Activated CD4-positive, alpha-beta T cell treated with anti-CD3 and anti-CD28 coated beads, Interleukin-2, Interleukin-6, amounts not matched to agents 100 ng/mL and 50 ng/mL, durations not matched to agents 16 hours and 8 hours (primary cell): Measurements from ENCODE around the gene NME7.
A peak's percentile ranks its signal among the peaks of the same experiment; 100 is the strongest.

Experiments used
- DNase-seq: peaks from one replicate; pipeline ENCODE4 v3.0.0-alpha.2; 2020

NME7 gene

DNA sequence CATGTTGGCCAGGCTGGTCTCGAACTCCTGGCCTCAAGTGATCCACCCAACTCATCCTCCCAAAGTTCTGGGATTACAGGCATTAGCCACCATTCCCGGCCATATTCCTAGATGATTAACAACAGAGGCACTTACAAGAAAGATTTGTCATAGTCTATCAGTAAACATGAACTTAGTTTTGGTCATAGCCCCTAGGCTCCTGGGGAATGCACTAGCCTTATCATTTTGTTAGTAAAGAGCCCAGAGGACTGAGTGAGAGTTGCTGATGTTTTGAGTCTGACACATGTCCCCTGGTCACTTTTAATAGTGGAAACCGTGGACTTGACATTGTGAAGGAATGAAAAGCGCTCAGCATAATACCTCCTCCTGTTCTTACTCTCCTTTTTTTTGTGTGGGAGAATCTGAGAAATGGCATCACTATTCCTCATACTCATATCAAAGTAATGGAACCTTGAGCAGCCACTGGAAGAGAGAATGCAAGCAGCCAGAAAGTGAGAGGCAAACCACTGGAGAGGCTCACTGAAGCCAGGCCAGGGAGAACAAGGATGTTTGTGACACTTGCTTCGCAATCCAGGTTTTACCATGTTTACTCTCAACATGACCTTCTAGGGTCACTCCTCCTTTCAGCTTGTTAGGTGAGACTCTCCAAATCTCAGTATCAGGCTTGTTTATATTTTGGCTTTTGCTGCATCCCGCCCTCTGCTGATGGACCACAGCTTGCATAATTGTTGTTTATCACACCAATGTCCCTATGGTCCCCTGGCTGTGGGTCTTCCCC lies 246.3 kb downstream of the NME7 start:
- no peak for DNase-seq

DNA sequence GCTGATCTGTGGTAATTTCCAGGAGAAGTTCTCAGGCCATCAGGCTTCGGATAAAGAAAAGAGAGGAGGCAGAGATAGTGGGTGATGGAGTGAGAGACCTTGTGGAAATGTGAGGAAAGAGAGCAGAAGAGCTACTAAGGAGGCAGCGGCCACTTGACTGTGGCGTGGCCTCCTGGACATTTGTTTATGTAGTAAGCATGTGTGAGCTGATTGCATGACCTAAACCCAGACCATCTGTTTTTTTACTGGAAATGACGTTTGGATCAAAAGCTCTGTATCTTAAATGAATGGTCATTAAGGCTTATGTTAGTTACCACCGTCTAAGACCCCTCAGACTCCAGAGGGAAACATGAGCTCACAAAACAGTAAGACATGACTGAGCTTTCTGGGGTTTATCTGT lies 247.5 kb downstream of the NME7 start:
- DNase-seq, result no peak

- DNase-seq, result no peak
Observed at GRCh38 chr1:169119405-169119804, 248.2 kb downstream of the NME7 start.

GRCh38 chr1:169118227-169118626 lies 249.4 kb downstream of the NME7 start:
- no peak for DNase-seq

GRCh38 chr1:169117599-169117998 lies 250.0 kb downstream of the NME7 start:
- DNase-seq, result no peak

GRCh38 chr1:169117014-169117413 lies 250.6 kb downstream of the NME7 start:
- no peak for DNase-seq

DNA sequence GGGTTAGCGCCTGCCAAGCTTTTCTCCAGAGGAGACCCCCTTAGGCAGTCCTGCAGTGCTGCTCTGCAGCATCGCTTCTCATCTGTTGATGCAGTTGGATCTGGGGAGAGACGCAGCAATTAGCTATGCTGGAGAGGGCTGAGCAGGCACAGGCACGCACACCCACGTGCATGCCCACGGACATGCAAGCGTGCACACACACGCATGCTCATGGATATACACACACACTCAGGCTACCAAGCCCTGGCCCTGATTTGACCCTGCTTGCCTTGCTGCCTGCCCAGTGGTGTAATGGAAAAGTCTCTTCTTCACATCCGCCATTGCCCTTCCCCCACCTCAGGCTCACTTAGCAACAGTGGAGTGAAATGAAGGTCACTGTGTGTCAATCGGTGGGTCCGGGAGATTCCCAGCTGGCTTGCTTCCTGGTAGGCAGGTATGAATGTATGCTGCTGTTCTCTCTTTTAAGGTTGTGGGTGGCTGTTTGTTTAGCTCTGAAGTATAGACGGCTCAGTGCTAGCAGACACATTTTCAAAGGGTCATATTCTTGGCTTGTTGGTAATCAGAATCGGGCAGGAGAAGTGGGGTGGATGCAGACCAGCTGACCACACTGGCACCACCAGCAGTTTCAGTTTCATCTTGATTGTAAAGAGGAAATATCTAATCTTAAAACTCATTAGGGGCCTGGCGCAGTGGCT lies 251.6 kb downstream of the NME7 start:
- DNase-seq, result no peak

DNA sequence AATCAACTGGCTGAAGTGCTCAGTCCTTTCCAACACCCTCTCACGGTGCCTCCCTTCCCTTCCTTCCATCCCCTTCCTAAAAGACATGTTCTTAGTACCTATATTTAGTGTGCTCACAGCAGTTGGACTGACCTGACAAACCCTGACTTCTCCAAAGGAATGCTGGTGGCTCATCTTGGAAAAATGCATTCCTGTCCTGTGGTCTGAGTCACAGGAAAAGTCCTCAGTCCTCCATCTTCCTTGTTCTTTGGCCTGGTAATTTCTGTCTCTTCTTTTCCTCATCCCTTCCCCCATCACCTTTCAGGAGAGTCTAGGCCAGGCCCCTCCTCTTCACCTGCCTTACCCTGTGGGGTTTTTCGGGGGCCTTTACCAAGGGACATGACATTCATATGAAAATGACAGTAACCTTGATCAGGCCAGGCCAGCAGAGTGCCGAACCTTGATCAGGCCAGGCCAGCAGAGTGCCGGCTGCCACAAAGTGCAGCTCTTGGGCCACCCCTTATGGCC lies 253.9 kb downstream of the NME7 start:
- DNase-seq, result no peak

DNA sequence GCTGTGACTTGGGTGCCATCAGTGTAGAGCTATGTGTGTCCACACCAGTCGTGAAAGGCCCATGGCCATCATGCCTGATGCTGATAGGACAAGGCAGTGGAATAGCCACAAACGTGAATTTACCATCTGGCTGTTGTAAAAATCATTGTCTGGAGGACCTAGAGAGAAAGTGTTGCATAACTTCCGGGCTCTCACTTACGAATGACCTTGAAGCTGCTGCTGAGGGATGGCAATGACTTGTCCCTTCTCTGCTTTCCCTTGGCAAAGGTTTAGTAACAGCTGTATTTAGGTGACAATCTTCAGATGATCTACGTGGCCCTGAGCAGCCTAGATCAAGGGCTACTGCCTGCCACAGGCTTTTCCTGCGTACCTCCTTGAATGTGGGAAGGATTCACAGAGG lies 255.4 kb downstream of the NME7 start:
- no peak for DNase-seq

GRCh38 chr1:169111472-169111871 lies 256.1 kb downstream of the NME7 start:
- DNase-seq, result no peak

GRCh38 chr1:169110689-169111447 lies 256.7 kb downstream of the NME7 start:
- DNase-seq, result no peak

DNA sequence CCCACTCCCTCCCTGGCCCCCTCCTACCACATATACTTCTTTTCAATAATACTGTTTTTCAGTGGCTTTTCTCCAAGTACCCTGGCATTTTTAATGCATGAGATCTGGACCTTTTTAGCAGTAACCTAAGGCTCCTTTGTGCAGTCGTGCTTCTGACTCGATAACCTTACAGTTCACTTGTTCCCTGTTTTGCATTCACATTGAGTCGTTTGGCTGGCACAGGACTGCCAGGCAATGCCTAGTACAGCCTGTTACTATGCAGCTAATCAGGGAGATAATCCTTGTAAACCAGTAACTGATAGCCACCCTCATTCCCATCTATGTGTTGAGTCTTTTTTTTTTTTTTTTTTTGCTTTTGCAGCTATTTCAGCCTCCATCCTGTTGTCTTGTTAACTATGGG lies 257.4 kb downstream of the NME7 start:
- no peak for DNase-seq

GRCh38 chr1:169109561-169110134 lies 257.9 kb downstream of the NME7 start:
- DNase-seq, result no peak

DNA sequence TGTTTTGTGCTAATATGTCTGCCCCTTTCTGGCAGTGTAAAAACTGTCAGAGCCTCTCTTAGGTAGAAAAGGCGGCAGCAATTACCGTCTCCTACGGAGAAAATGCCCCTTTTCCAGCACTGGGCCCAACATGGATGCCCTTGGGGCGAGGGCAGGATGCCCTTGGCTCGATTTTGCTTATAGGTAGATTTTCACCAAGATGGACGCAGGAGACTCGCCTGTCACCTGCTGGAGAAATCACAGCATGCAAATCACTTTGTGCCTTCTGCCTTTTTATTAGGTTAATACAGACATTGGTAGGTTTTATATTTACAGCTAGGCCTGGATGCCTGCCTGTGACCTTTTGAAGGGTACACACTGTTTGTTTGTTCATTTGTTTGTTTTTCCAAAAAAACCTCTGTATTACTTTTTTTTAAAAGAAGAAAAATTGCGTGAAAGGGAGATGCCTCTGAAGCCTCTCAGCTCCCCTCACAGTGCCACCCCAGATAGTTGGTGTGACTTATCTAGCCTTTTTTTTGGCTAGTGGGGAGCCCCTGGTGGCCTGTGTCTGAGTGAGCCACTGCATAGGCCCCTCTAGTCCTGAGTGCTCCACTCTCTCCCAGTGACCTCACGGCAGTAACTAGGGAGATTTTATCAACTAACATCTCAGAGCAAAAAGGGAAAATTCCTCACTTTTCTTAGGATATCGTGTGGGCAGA lies 258.6 kb downstream of the NME7 start:
- peak; percentile 7 for DNase-seq

DNA sequence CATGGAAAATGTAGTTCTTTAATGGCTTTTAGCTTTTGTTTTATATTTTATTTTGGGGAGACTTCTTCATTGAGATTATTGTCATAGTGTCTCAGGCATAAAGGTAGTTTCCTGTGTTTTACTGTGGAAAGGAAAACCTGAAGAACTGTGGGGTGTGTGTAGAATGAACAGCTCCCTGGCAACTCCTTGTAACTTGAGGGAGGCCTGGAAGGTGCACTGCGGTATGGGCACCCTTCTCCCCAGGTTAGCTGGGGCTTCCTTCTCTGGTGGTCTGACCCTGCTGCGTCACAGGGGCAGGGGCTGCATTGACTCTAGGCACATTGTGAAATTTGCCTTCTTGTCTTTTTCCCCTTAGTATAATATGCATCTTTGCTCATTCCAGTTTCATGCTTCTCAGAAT lies 259.4 kb downstream of the NME7 start:
- no peak for DNase-seq

DNA sequence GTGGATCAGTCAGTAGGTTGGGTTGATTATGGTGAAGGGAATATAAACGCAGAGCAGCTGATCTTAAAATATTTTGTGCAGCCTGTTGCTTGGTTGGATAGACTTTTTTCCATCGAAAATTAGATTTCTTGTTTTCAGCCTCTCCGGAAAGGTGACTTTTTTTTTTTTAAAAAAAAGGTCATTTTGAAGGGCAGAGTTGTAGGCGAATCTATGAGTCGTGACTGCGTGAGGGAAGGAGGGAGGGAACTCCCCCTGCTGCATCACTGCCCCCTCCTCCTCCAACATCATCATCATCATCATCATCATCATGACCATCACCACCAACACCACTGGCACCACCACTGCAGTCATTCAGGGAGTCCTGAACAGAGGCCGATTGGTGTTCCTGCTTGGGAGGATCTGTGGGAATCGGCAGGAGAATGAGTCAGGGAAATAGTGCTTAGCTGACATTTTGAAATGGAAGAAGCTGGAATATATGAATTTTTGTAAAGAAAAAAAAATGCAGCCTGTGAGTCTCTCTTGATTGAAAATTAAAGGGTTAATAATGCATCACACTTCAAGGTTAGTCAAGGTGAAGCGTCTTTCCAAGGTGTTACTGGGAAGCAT lies 259.9 kb downstream of the NME7 start:
- peak; percentile 5 for DNase-seq

DNA sequence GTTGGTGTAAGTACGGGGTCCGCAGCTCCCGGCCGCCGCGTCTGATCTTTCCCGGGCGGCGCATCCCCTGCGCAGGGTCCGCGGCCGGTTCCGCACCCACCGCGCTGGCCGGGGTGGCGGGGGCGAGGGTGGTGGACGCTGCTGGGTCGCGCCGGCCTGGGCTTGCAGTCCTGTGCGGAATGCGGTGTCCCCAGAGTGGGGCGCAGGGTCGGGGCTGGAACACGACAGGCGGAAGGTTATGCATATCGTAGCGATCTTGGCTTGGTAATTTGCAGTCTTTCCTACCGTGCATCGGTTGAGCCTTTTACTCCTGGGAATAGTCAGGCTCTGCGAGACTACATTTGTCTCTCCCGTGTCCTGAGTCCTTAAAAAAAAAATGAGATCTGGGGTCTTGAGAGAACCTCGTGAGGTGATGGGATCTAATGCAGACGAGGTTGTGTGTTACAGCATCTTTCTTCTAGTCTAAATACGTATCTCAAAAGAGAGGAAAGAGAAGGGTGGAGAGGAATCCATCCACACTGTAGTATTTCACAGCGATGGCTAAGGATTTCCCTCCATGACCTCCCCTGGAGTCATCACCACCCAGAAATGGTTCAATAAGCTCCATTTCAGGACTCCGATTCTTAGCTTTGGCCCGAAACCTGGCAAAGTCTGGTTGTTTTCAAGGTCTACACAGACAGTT lies 260.5 kb downstream of the NME7 start:
- DNase-seq, result no peak

DNA sequence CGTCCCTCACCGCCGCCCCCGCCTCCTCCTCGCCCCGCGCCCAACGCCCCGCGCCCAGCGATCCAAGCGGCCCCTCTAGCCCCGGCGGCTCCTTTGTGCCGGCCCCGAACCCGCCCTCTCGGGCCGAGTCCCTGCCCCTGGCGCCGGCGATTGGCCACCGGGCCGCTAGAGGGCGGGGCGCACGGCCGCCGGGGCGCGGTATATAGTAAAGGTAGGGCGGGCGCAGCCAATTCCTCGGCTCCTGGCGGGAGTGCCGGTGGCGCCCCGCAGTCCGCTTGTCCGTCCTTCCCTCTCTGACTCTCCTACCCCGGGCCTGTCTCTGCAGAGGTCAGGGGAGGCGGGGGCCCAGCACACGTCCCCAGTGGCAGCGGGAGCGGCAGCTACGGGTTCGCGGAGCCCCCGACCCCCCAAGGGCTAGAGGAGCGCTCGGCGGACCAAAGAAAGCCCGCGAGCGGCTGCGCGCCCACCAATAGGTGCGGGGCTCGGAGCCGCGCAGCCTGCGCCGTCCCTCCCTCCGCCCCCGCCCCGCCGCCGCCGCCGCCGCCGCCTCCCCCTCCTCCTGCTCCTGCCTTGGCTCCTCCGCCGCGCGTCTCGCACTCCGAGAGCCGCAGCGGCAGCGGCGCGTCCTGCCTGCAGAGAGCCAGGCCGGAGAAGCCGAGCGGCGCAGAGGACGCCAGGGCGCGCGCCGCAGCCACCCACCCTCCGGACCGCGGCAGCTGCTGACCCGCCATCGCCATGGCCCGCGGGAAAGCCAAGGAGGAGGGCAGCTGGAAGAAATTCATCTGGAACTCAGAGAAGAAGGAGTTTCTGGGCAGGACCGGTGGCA lies 261.3 kb downstream of the NME7 start, which contains the start of gene ATP1B1:
TSS of gene ATP1B1 (plus strand) at position 596 of the 826 bp plus-strand sequence. CDS start at position 736, 140 bp downstream.
- DNase-seq, result peak; percentile 86

GRCh38 chr1:169105434-169106094 lies 262.0 kb downstream of the NME7 start:
- DNase-seq, result peak; percentile 7

GRCh38 chr1:169105087-169105433 lies 262.5 kb downstream of the NME7 start:
- DNase-seq, result no peak
